SU-DHL-6 (cell line): ENCODE data around the gene NALF2.

Source experiments
- H2AFZ ChIP-seq: fragments of 200-600 bp; sonication (generic); 2 replicates; pipeline ENCODE4 v1.6.1; 2014; ENCODE audit warnings: low read depth, mild to moderate bottlenecking, moderate library complexity, mixed read lengths, antibody characterized with exemption, low read length; ENCODE audit not compliant: severe bottlenecking
- H3F3A ChIP-seq: fragments of 200-600 bp; shearing (Covaris generic); 2 replicates; pipeline ENCODE4 v1.6.0; 2016; ENCODE audit warnings: antibody characterized with exemption, mild to moderate bottlenecking; ENCODE audit not compliant: insufficient read depth
- H3K27ac ChIP-seq: fragments of 200-600 bp; sonication (generic); 2 replicates; pipeline ENCODE4 v1.5.1; 2016; ENCODE audit warnings: low read depth, mild to moderate bottlenecking, low read length, moderate library complexity, mixed read lengths
- H3K27me3 ChIP-seq: fragments of 200-600 bp; sonication (generic), shearing (Covaris generic); 2 replicates; pipeline ENCODE4 v1.6.0; 2014; ENCODE audit warnings: mild to moderate bottlenecking, low read length
- H3K36me3 ChIP-seq: fragments of 200-600 bp; sonication (generic); 2 replicates; pipeline ENCODE4 v1.6.1; 2014; ENCODE audit warnings: mild to moderate bottlenecking, low read length, mixed read lengths
- H3K4me2 ChIP-seq: fragments of 300-600, 200-600 bp; shearing (Covaris generic), sonication (generic); 2 replicates; pipeline ENCODE4 v1.6.0; 2014; ENCODE audit warnings: low read length, low read depth, mild to moderate bottlenecking; ENCODE audit not compliant: poor library complexity, severe bottlenecking
- H3K4me3 ChIP-seq: fragments of 200-600 bp; sonication (generic); 2 replicates; pipeline ENCODE4 v1.5.1; 2014; ENCODE audit warnings: antibody characterized with exemption, low read length, mild to moderate bottlenecking, mixed read lengths; ENCODE audit not compliant: insufficient read depth, poor library complexity, severe bottlenecking
- H3K79me2 ChIP-seq: fragments of 200-600 bp; sonication (generic); 2 replicates; pipeline ENCODE4 v1.6.1; 2014; ENCODE audit warnings: mild to moderate bottlenecking, low read length, moderate library complexity; ENCODE audit not compliant: insufficient read depth
- H3K9ac ChIP-seq: fragments of 200-600 bp; sonication (generic); 2 replicates; pipeline ENCODE4 v1.7.0; 2014; ENCODE audit warnings: mild to moderate bottlenecking, low read length
- H3K9me2 ChIP-seq: fragments of 200-600 bp; sonication (generic); replicated peaks from 2 replicates; pipeline ENCODE4 v1.6.1; 2014; ENCODE audit warnings: low read length; ENCODE audit not compliant: insufficient read depth
- H3K9me3 ChIP-seq: fragments of 200-600 bp; sonication (generic); 2 replicates; pipeline ENCODE4 v1.6.1; 2014; ENCODE audit warnings: low read length, mixed read lengths; ENCODE audit not compliant: insufficient read depth
- H4K20me1 ChIP-seq: fragments of 200-600 bp; sonication (generic); 2 replicates; pipeline ENCODE4 v1.6.1; 2014; ENCODE audit warnings: low read depth, mild to moderate bottlenecking, antibody characterized with exemption, low read length, moderate library complexity, mixed read lengths
- EZH2phosphoT487 ChIP-seq: fragments of 200-600 bp; sonication (generic), shearing (Covaris generic); conservative IDR thresholded peaks from 2 replicates; pipeline ENCODE4 v1.6.1; 2018; ENCODE audit warnings: mild to moderate bottlenecking, antibody characterized with exemption, low read length, moderate library complexity, mixed read lengths
- TF ChIP-seq, protein P1 (sequence below): fragments of 200-600 bp; sonication (generic); IDR thresholded peaks from one replicate; pipeline ENCODE4 v1.5.1; 2017; ENCODE audit warnings: antibody characterized with exemption, mild to moderate bottlenecking, low read length, moderate library complexity; ENCODE audit not compliant: insufficient read depth, poor library complexity, severe bottlenecking

NALF2 gene

DNA sequence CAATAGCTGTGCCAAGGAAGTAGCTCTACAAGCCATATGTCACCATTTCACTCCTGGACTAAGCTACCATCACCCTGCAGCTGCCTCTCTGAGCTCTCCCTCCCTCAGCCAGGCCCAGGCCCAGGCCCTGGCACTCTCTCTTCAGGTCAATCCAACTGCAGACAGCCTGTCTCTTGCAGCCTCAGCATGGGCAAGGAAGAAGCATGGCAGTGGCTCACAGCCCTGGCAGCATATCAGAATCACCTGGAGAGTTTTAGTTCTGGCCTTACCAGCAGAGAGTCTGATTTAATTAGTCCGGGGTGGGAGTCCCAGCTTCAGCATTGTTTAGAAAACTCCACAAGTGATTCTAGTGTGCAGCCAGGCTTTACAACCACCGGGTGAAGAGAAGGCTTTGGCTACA, 31.5 kb downstream of the NALF2 start:
- H3F3A ChIP-seq: no peaks in the 10 kb centered on the region

DNA sequence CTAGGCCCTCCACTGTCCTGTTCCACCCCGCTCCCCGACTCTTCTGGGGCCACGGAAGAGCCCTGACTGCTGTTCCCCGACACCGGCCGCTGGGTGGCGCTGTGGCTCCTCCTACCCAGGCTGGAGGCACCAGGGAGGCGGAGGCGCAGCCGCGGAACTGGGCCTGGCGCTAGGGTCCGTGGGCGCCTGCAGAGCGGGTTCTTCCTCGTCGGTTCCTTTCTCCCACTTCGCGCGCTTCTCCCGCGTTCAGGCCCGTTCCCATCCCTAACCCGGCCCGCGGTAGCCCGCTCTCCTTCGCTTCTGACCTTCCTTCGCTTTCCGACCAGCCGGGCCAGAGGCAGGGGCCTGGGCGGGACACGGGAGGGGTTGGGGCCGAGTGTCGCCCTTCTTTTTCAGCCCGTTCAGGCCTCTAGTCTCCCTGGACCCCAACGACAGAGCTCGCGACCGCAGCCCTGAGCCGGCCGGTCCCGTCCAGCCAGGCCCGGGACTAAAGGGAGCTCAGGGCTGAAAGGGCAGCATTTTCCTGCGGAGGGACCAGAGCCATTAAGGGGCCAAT, 34.3 kb downstream of the NALF2 start:
- Histone ChIP-seq H2AFZ (no peak overlapping the region), H3K4me3 (no peak overlapping the region)
- no peak for TF ChIP-seq EZH2phosphoT487
- TF ChIP-seq, protein P1, sequence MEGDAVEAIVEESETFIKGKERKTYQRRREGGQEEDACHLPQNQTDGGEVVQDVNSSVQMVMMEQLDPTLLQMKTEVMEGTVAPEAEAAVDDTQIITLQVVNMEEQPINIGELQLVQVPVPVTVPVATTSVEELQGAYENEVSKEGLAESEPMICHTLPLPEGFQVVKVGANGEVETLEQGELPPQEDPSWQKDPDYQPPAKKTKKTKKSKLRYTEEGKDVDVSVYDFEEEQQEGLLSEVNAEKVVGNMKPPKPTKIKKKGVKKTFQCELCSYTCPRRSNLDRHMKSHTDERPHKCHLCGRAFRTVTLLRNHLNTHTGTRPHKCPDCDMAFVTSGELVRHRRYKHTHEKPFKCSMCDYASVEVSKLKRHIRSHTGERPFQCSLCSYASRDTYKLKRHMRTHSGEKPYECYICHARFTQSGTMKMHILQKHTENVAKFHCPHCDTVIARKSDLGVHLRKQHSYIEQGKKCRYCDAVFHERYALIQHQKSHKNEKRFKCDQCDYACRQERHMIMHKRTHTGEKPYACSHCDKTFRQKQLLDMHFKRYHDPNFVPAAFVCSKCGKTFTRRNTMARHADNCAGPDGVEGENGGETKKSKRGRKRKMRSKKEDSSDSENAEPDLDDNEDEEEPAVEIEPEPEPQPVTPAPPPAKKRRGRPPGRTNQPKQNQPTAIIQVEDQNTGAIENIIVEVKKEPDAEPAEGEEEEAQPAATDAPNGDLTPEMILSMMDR: no peak

More for the DNA sequence above, 31.5 kb downstream of the NALF2 start:
- H3K27ac ChIP-seq: no peak overlapping the region
- H2AFZ ChIP-seq: no peak overlapping the region
- H3K9me2 ChIP-seq: no peaks in the 10 kb centered on the region
- no peak overlapping the region for H3K4me2 ChIP-seq
- no peaks in the 10 kb centered on the region for H3K27me3 ChIP-seq
- no peaks in the 10 kb centered on the region for H3K79me2 ChIP-seq
- TF ChIP-seq, protein P1: no peak
- TF ChIP-seq EZH2phosphoT487: no peak
- no peak overlapping the region for H3K4me3 ChIP-seq
- H3K9me3 ChIP-seq: no peaks in the 10 kb centered on the region
- no peaks in the 10 kb centered on the region for H3K36me3 ChIP-seq
- H3K9ac ChIP-seq: no peak overlapping the region
- no peaks in the 10 kb centered on the region for H4K20me1 ChIP-seq

DNA sequence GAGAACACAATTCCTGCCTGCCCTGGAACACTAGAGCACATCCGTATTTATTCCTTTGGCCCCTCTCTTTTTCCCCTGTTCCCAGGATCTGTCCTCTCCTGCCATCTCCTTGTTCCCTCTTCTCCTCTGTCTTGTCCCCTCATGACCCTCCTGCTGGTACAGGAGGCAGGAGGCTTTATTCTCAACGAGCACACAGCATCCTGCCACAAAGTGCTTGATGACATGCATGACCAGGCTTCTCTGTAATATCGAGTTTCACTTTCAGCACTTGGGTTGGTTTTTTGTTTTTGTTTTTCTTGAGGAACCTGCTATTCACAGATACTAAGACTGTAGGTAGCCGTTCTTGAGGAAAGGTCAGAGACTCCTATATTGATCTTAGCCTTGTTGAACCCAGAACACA, 35.3 kb downstream of the NALF2 start:
- Histone ChIP-seq H4K20me1 (no peaks in the 10 kb centered on the region), H2AFZ (no peak overlapping the region), H3K79me2 (no peaks in the 10 kb centered on the region), H3K9me2 (no peaks in the 10 kb centered on the region), H3K27ac (no peak overlapping the region), H3K36me3 (no peaks in the 10 kb centered on the region), H3K9ac (no peak overlapping the region), H3F3A (no peaks in the 10 kb centered on the region), H3K4me3 (no peak overlapping the region), H3K4me2 (no peak overlapping the region), H3K27me3 (no peaks in the 10 kb centered on the region), H3K9me3 (no peaks in the 10 kb centered on the region)
- TF ChIP-seq EZH2phosphoT487: no peak
- TF ChIP-seq, protein P1: no peak

More for the DNA sequence above, 34.3 kb downstream of the NALF2 start:
- no peaks in the 10 kb centered on the region for H3K79me2 ChIP-seq
- H3K9me2 ChIP-seq: no peaks in the 10 kb centered on the region
- no peaks in the 10 kb centered on the region for H4K20me1 ChIP-seq
- H3K9me3 ChIP-seq: no peaks in the 10 kb centered on the region
- H3K27ac ChIP-seq: no peak overlapping the region
- H3K36me3 ChIP-seq: no peaks in the 10 kb centered on the region
- no peaks in the 10 kb centered on the region for H3K27me3 ChIP-seq
- no peak overlapping the region for H3K9ac ChIP-seq
- H3K4me2 ChIP-seq: no peak overlapping the region
- H3F3A ChIP-seq: no peaks in the 10 kb centered on the region
